NCI-H2107 (cell line): ENCODE data around the gene POU6F1.

Source experiments
- DNase-seq: peaks from one replicate; lab custom pipeline; 2025; lab: John Stamatoyannopoulos, UW

POU6F1 gene

DNA sequence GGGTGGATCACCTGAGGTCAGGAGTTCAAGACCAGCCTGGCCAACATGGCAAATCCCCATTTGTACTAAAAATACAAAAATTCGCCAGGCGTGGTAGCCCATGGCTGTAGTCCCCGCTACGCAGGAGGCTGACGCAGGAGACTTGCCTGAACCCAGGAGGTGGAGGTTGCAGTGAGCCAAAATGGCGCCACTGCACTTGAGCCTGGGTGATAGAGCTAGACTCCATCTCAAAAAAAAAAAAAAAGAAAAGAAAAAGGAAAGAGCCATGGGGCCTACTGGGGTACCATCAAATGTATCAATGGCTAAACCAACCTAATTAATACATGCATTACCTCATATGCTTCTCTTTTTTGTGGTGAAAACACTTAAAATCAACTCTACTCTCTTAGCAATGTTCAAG, 55.6 kb downstream of the POU6F1 start:
- no peak for DNase-seq

DNA sequence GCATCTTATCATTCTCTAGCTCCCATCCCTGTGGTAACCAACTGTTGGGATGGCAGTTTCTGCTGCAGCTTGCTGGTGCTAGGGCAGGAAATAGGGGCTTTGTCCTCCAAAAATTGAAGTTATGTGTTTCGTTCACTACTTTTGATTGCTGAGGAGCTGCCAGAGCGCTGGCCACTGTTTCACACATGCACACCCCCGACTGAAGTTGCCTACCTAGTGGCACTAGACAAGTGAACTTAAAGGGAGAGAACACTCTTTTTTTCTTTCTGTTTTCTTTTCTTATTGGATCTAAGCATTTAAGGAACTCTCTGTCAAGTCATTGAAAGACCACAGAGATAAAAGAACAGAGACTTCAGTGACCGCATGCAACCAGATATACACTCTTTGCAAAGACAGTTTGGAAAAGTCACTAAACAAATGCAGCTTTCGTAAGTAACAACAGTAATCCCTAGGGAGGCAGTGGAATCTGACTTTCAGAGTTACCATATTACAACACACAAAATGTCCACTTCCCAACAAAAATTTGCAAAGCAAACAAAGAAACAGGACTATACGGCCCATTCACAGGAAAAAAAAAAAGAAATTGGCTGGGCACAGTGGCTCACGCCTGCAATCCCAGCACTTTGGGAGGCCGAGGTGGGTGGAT, 56.9 kb downstream of the POU6F1 start:
- no peak for DNase-seq

GRCh38 chr12:51156245-51156765, 61.6 kb downstream of the POU6F1 start:
- DNase-seq, result no peak

- no peak for DNase-seq
Observed at GRCh38 chr12:51152953-51153352, 64.9 kb downstream of the POU6F1 start.

GRCh38 chr12:51150777-51151176, 67.1 kb downstream of the POU6F1 start:
- no peak for DNase-seq

DNA sequence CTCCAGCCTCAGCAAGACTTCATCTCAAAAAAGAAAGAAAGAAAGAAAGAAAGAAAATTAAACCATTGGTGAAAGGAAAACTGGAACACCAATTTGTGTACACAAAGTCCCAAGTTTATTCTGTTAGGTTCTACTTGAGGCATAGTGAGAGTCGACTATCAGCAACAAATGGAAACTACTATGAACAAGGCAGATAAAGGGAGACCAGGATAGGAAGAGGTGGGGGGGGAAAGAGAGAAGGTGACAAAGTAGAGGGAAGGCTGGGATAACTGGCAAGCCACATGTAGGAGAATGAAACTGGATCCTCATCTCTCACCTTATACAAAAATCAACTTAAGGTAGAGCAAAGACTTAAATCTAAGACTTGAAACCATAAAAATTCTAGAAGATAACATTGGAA, 70.6 kb downstream of the POU6F1 start:
- DNase-seq, result no peak

- no peak for DNase-seq
Observed at GRCh38 chr12:51139292-51139844, 78.5 kb downstream of the POU6F1 start.
